GM19351 (cell line): ENCODE results near the gene MS4A2.
"Not testable (repeated sequence)": the region's sequence is repeated elsewhere in the genome, so short reads cannot be mapped to it uniquely, and the experiment has no call there.

ENCODE experiments used
- ATAC-seq: cut with Tn5 transposase; IDR thresholded peaks from one replicate; pipeline ENCODE4 v1.9.1; 2021; ENCODE audit warnings: mild to moderate bottlenecking, moderate library complexity; ENCODE audit not compliant: unreplicated experiment

The MS4A2 gene

GRCh38 chr11:60100516-60100915 is 12.1 kb downstream of the MS4A2 start:
- no peak for ATAC-seq

GRCh38 chr11:60101368-60101767 is 12.9 kb downstream of the MS4A2 start:
- ATAC-seq = not testable (repeated sequence)

GRCh38 chr11:60104471-60105115 is 16.1 kb downstream of the MS4A2 start:
- ATAC-seq = not testable (repeated sequence)

GRCh38 chr11:60108631-60109030 is 20.2 kb downstream of the MS4A2 start:
- not testable (repeated sequence) for ATAC-seq

GRCh38 chr11:60111793-60112192 is 23.3 kb downstream of the MS4A2 start:
- no peak for ATAC-seq

GRCh38 chr11:60116996-60117790 is 28.7 kb downstream of the MS4A2 start:
- no peak for ATAC-seq

- no peak for ATAC-seq
Measured at GRCh38 chr11:60118338-60118737, 29.9 kb downstream of the MS4A2 start.

GRCh38 chr11:60119710-60120109 is 31.2 kb downstream of the MS4A2 start:
- no peak for ATAC-seq

- ATAC-seq = no peak
Measured at GRCh38 chr11:60121264-60121663, 32.8 kb downstream of the MS4A2 start.

- no peak for ATAC-seq
Measured at GRCh38 chr11:60122414-60123036, 34.1 kb downstream of the MS4A2 start.

GRCh38 chr11:60124802-60125432 is 36.5 kb downstream of the MS4A2 start:
- ATAC-seq = no peak

GRCh38 chr11:60125956-60126585 is 37.6 kb downstream of the MS4A2 start:
- ATAC-seq = no peak

- no peak for ATAC-seq
Measured at GRCh38 chr11:60127311-60127811, 38.9 kb downstream of the MS4A2 start.

- no peak for ATAC-seq
Measured at GRCh38 chr11:60128376-60128775, 39.9 kb downstream of the MS4A2 start.

- ATAC-seq = not testable (repeated sequence)
Measured at GRCh38 chr11:60128866-60129265, 40.4 kb downstream of the MS4A2 start.

- no peak for ATAC-seq
Measured at GRCh38 chr11:60129853-60130252, 41.4 kb downstream of the MS4A2 start.

- peak; percentile 53 for ATAC-seq
Measured at GRCh38 chr11:60130496-60130895, 42.0 kb downstream of the MS4A2 start.

- no peak for ATAC-seq
Measured at GRCh38 chr11:60131912-60132311, 43.4 kb downstream of the MS4A2 start.

- no peak for ATAC-seq
Measured at GRCh38 chr11:60133917-60134316, 45.5 kb downstream of the MS4A2 start.

- no peak for ATAC-seq
Measured at GRCh38 chr11:60143768-60144167, 55.3 kb downstream of the MS4A2 start.

GRCh38 chr11:60145677-60146076 is 57.2 kb downstream of the MS4A2 start:
- no peak for ATAC-seq
